Activated T-helper 1 cell treated with anti-CD3 and anti-CD28 coated beads, Interleukin-12 subunit alpha, Interleukin-12 subunit beta, Interleukin-2, Interleukin-4 antibody, amounts not matched to agents 30 ng/mL and 10 ng/mL and 1 ng/mL, durations not matched to agents 14 hours and 24 hours and 36 hours (primary cell): Measurements from ENCODE around the gene DEFB128. TPM values are rescaled to one million over a fixed set of nuclear protein-coding genes. Genes with fewer than 3 reads are reported as not detected.
"Not testable (repeated sequence)": the region's sequence is repeated elsewhere in the genome, so short reads cannot be mapped to it uniquely, and the experiment has no call there.

Experiments used
- DNase-seq: peaks from one replicate; pipeline ENCODE4 v3.0.0; 2021; ENCODE audit warnings: low spot score
- H3K27ac Mint-ChIP-seq: one replicate; pipeline ENCODE4 v1.8.0; 2021; ENCODE audit warnings: mild to moderate bottlenecking, mixed read lengths
- H3K27me3 Mint-ChIP-seq: one replicate; pipeline ENCODE4 v1.8.0; 2022; ENCODE audit warnings: mild to moderate bottlenecking, moderate library complexity, mixed read lengths; ENCODE audit not compliant: insufficient read depth
- H3K36me3 Mint-ChIP-seq: one replicate; pipeline ENCODE4 v1.8.0; 2021; ENCODE audit warnings: low read depth, mixed read lengths
- H3K4me1 Mint-ChIP-seq: one replicate; pipeline ENCODE4 v1.8.0; 2021; ENCODE audit warnings: low read depth, mixed read lengths
- H3K4me3 Mint-ChIP-seq: one replicate; pipeline ENCODE4 v1.8.0; 2021; ENCODE audit warnings: mild to moderate bottlenecking, moderate library complexity, mixed read lengths
- H3K9me3 Mint-ChIP-seq: one replicate; pipeline ENCODE4 v1.8.0; 2021; ENCODE audit warnings: mixed read lengths
- intact Hi-C: fragments of 100-400 bp; cut with micrococcal nuclease; formaldehyde crosslinking; loops from one replicate; pipeline ENCODE4 v1.15.1; 2024
- total RNA-seq: library from RNA; stranded (reverse); gene quantifications from 2 replicates; pipeline ENCODE4 v1.2.3, GENCODE V29; 2022

The DEFB128 gene
- total RNA-seq: not detected in 2 replicates

DNA sequence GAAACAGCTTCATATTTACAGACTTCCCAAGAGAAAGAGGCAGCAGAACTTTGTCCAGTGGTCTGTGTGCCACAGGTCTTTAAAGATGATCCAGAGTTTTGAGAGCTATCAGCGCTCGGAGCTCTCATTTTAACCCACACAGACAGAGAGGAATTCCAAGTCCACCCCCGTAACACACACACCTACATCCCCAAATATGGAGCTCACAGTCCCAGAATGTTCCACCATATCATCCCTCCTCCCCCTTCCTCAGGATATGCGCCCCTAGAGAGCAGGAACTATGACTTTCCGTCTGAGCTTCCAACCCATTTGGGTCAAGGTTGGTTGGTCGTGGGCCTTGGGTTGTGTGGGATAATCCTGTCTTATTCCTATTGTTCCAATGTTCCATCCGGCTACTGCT, at the start of gene DEFB128:
Gene DEFB128 (minus strand): TSS at position 101 of the 400 bp plus-strand sequence. CDS start 88 bp downstream, at position 13.
- Mint-ChIP-seq H3K4me1 (peaks cover 3% of the 10 kb centered on the region), H3K27me3 (peaks cover 18% of the 10 kb centered on the region)
- intact Hi-C loops: no loop called here

GRCh38 chr20:237929-238328, 48.4 kb upstream of the DEFB128 start:
- DNase-seq: no peak
- H3K4me1 Mint-ChIP-seq: peaks cover 25% of the 10 kb centered on the region
- H3K27me3 Mint-ChIP-seq: peaks cover 4% of the 10 kb centered on the region
- peak overlapping the region; percentile 67 for H3K4me3 Mint-ChIP-seq
- H3K9me3 Mint-ChIP-seq: no peaks in the 10 kb centered on the region
- peak overlapping the region; percentile 82 for H3K27ac Mint-ChIP-seq
- H3K36me3 Mint-ChIP-seq: no peaks in the 10 kb centered on the region
- intact Hi-C loops: loop anchor here (1.0 to 2.0 kb wide), 4 partner anchors 29 to 65 kb away; partner anchors contain the start of gene ZCCHC3

More for the DNA sequence above, at the start of gene DEFB128:
- Mint-ChIP-seq H3K36me3 (no peaks in the 10 kb centered on the region), H3K9me3 (peaks cover 8% of the 10 kb centered on the region), H3K4me3 (no peak within 1 kb of the TSS), H3K27ac (no peak within 1 kb of the TSS)
- no peak for DNase-seq

- intact Hi-C loops: loop anchor here (1.0 kb wide), 2 partner anchors 28 to 60 kb away; partner anchors contain the start of gene ZCCHC3
- H3K27ac Mint-ChIP-seq: peak overlapping the region; percentile 82
- peaks cover 25% of the 10 kb centered on the region for H3K4me1 Mint-ChIP-seq
- H3K27me3 Mint-ChIP-seq: peaks cover 4% of the 10 kb centered on the region
- peak overlapping the region; percentile 67 for H3K4me3 Mint-ChIP-seq
- no peaks in the 10 kb centered on the region for H3K36me3 Mint-ChIP-seq
- DNase-seq: peak; percentile 29
- H3K9me3 Mint-ChIP-seq: no peaks in the 10 kb centered on the region
Measured at GRCh38 chr20:237489-237888, 48.0 kb upstream of the DEFB128 start.

DNA sequence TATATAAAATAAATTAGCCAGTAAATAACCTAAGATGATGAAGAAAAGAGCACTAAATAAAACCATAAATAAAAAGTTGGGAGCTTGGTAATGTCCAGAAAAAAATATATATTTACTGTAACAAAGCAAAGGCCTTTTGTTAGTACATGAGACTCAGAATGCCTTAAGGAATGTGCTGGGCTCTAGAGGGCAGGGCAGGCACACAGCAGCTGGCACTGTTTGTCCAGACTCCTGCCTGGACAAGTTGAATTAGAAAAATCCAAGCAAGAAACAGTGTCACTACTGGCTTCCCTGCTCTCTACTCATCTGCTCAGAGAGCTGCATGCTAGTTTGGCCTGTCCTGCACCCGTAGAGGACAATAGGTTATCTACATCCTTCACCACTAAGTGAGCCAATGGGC, 46.4 kb upstream of the DEFB128 start:
- Mint-ChIP-seq H3K4me3 (no peak overlapping the region), H3K4me1 (peaks cover 25% of the 10 kb centered on the region), H3K9me3 (peaks cover 3% of the 10 kb centered on the region), H3K36me3 (no peaks in the 10 kb centered on the region), H3K27me3 (no peaks in the 10 kb centered on the region), H3K27ac (no peak overlapping the region)
- intact Hi-C loops: no loop called here
- no peak for DNase-seq

GRCh38 chr20:227439-228105, 38.1 kb upstream of the DEFB128 start:
- Mint-ChIP-seq H3K36me3 (no peaks in the 10 kb centered on the region), H3K4me1 (peaks cover 29% of the 10 kb centered on the region), H3K9me3 (peaks cover 3% of the 10 kb centered on the region), H3K27me3 (peaks cover 11% of the 10 kb centered on the region), H3K4me3 (no peak overlapping the region), H3K27ac (no peak overlapping the region)
- intact Hi-C loops: no loop called here
- no peak for DNase-seq

- Mint-ChIP-seq H3K36me3 (no peaks in the 10 kb centered on the region), H3K4me1 (peaks cover 29% of the 10 kb centered on the region), H3K27ac (no peak within 1 kb of the TSS), H3K9me3 (peaks cover under 1% of the 10 kb centered on the region), H3K4me3 (no peak within 1 kb of the TSS), H3K27me3 (peaks cover 15% of the 10 kb centered on the region)
- intact Hi-C loops: no loop called here
- no peak for DNase-seq
Measured at GRCh38 chr20:226958-227357, 37.4 kb upstream of the DEFB128 start, which contains the start of gene DEFB129. Gene DEFB129, plus strand, starts transcription at chr20:227258. Its CDS starts 31 bp downstream, at chr20:227289.

DNA sequence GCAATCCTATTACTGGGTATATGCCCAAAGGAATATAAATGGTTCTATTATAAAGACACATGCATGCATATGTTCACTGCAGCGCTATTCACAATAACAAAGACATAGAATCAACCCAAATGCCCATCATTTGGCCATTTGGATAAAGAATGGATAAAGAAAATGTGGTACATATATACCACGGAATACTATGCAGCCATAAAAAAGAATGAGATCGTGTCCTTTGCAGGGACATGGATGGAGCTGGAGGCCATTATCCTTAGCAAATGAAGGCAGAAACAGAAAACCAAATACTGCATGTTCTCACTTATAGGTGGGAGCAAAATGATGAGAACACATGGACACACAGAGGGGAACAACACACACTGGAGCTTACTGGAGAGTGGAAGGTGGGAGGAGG, 36.4 kb upstream of the DEFB128 start:
- DNase-seq, intact Hi-C loops, H3K27ac Mint-ChIP-seq, H3K36me3 Mint-ChIP-seq, H3K4me3 Mint-ChIP-seq, H3K9me3 Mint-ChIP-seq: not testable (repeated sequence)
- peaks cover 29% of the 10 kb centered on the region for H3K4me1 Mint-ChIP-seq
- peaks cover 21% of the 10 kb centered on the region for H3K27me3 Mint-ChIP-seq

DNA sequence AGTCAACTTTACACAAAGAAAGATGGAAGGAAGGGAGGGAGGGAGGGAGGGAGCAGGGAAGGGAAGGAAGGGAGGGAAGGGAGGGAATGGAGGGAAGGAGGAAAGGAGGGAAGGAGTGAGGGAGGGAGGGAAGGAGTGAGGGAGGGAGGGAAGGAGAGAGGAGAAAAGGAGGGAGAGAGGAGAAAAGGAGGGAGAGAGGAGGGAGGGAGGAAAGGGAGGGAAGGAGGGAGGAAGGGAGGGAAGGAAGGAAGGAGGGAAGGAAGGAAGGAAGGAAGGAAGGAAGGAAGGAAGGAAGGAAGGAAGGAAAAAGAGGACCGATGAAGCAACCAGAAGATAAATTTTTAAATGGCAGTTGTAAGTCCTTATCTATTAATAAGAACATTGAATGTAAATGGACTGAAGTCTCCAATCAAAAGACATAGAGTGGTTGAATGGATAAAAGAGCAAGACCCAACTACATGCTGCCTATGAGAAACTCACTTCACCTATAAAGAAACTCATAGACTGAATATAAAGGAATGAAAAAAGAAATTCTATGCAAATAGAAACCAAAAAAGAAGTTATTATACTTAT, 31.8 kb upstream of the DEFB128 start:
- H3K4me3 Mint-ChIP-seq: no peak overlapping the region
- no peak overlapping the region for H3K27ac Mint-ChIP-seq
- H3K36me3 Mint-ChIP-seq: no peaks in the 10 kb centered on the region
- H3K9me3 Mint-ChIP-seq: no peaks in the 10 kb centered on the region
- H3K27me3 Mint-ChIP-seq: peaks cover 38% of the 10 kb centered on the region
- no peak for DNase-seq
- intact Hi-C loops: no loop called here
- peaks cover 6% of the 10 kb centered on the region for H3K4me1 Mint-ChIP-seq

GRCh38 chr20:219290-220115, 30.0 kb upstream of the DEFB128 start:
- intact Hi-C loops: no loop called here
- H3K27me3 Mint-ChIP-seq: peaks cover 38% of the 10 kb centered on the region
- no peaks in the 10 kb centered on the region for H3K36me3 Mint-ChIP-seq
- H3K4me3 Mint-ChIP-seq: no peak overlapping the region
- DNase-seq: no peak
- no peak overlapping the region for H3K27ac Mint-ChIP-seq
- no peaks in the 10 kb centered on the region for H3K9me3 Mint-ChIP-seq
- H3K4me1 Mint-ChIP-seq: no peaks in the 10 kb centered on the region

DNA sequence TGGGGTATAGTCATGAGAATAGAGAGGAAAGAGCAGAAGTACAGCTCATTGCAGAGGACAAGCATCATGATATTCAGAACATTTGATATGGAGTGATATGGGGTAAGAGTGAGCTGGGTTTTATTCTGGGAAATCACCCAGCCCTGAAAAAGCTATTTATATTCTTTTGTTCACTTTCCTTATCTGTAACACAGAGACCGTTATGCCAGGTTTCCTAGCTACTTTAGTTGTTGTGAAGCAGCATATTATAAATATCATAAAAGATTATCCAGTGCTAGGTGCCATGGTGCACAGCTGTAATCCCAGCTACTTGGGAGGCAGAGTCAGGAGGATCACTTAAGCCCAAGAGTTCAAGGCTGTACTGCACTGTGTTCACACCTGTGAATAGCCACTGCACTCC, 27.8 kb upstream of the DEFB128 start:
- no peak for DNase-seq
- Mint-ChIP-seq H3K36me3 (no peaks in the 10 kb centered on the region), H3K9me3 (no peaks in the 10 kb centered on the region), H3K4me1 (no peaks in the 10 kb centered on the region), H3K27ac (no peak overlapping the region), H3K4me3 (no peak overlapping the region), H3K27me3 (peaks cover 29% of the 10 kb centered on the region)
- intact Hi-C loops: no loop called here

DNA sequence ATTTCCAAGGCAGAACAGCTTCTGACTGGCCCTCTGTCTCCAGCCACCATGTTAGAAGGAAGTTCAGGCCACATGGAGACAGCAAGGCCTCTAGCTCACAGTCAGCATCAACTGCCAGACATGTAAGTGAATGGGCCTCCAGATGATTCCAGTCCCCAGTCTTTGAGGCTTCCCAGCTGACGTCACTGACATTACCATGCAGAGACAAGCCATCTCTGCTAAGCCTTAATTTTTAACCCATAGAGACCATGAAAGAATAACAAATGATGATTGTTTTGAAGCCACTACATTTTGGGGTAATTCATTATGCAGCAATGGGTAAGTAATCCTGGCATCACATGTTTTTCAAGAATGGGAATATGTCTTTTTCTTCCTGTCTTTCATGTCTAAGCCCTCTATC, 26.3 kb upstream of the DEFB128 start:
- Mint-ChIP-seq H3K27me3 (peaks cover 19% of the 10 kb centered on the region), H3K36me3 (no peaks in the 10 kb centered on the region), H3K27ac (no peak overlapping the region)

DNA sequence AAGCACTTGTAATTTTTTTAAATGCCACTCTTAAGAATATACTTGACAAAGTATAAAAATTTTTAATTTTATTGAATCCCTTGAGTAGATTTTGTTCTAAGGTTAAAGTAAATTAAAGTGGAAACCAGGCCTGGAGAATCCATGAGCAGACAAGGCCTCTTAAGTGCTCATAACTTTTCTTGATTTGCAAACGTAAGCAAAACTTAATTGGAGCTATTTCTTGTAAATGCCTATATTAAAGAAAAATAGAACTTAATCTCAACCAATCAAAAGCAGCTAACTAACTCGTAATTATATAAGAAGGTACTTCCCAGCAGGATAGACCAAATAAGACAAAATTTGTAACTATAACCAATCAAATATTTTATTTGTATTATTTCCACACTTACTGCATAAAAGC, 24.9 kb upstream of the DEFB128 start:
- peaks cover 8% of the 10 kb centered on the region for H3K27me3 Mint-ChIP-seq

More for the DNA sequence above, 26.3 kb upstream of the DEFB128 start:
- Mint-ChIP-seq H3K4me3 (no peak overlapping the region), H3K9me3 (no peaks in the 10 kb centered on the region), H3K4me1 (no peaks in the 10 kb centered on the region)
- intact Hi-C loops: no loop called here
- no peak for DNase-seq

More for the DNA sequence above, 24.9 kb upstream of the DEFB128 start:
- H3K36me3 Mint-ChIP-seq: no peaks in the 10 kb centered on the region
- no peaks in the 10 kb centered on the region for H3K4me1 Mint-ChIP-seq
- H3K9me3 Mint-ChIP-seq: no peaks in the 10 kb centered on the region
- H3K4me3 Mint-ChIP-seq: no peak overlapping the region
- no peak for DNase-seq
- intact Hi-C loops: no loop called here
- H3K27ac Mint-ChIP-seq: no peak overlapping the region
